Left colon (tissue), 2 donors: ENCODE results near the gene CWH43. TPM values are rescaled to one million over a fixed set of nuclear protein-coding genes. Genes with fewer than 3 reads are reported as not detected.
A peak's percentile ranks its signal among the peaks of the same experiment; 100 is the strongest.
"Not testable (repeated sequence)": the region's sequence is repeated elsewhere in the genome, so short reads cannot be mapped to it uniquely, and the experiment has no call there.

Source experiments
- ATAC-seq: fragments of 200-7000 bp; cut with Tn5 transposase; one replicate; pipeline ENCODE4 v1.9.1; 2020; ENCODE audit warnings: mild to moderate bottlenecking, moderate library complexity
- DNase-seq, 2 donors: peaks; one replicate each; pipeline ENCODE4 v3.0.0-alpha.2; 2020
- intact Hi-C, 2 donors: fragments of 100-400 bp; cut with DNase I in 1 of 2; cut with micrococcal nuclease in 1 of 2; formaldehyde crosslinking; loops; one replicate each; pipeline versions ENCODE4 v1.11.2 to v1.14.0; 2022; cut with DNase I, micrococcal nuclease
- total RNA-seq, 2 donors: library from RNA; stranded (reverse); fragmentation: NEBNext Ultra II Directional; extraction: Animal tissue kit (Norgen Biotek cat#: 25700); gene quantifications; one replicate each; pipeline ENCODE4 v1.2.1, GENCODE V29; 2021
- donor health status: DM: no; HTN: no; CAD: no.
- donor health status: DM: yes; HTN: yes; CAD: no.

The CWH43 gene
- total RNA-seq, 2 donors from 2014 or later = 25.5 to 56.8 TPM

DNA sequence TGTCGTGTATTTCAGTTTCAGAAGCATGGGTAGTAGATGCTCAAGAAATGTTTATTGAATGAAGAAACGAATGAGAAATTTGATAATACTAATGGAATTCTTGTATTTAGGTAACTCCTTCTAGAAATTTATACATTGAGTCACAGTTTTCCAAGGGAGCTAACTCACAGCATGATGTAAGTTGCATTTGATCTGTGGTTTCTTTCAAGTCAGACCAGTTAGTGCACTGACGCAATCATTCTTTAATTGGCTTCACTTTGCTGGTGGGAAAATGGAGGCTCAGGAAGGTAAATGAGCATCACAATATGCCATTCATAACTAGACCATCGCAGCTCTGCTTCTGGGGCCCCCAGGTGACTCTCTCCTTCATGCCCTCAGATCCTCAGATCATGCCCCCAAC lies 17.3 kb upstream of the CWH43 start:
- intact Hi-C loops = no loop called here
- DNase-seq (no peak), ATAC-seq (no peak)

GRCh38 chr4:48970471-48970921 lies 15.6 kb upstream of the CWH43 start:
- intact Hi-C loops = no loop called here
- DNase-seq (no peak), ATAC-seq (no peak)

- no peak for DNase-seq
- ATAC-seq = no peak
- intact Hi-C loops = no loop called here
Observed at GRCh38 chr4:48974979-48975640, 11.0 kb upstream of the CWH43 start.

- ATAC-seq (peak; percentile 45), DNase-seq (no peak)
- intact Hi-C loops = no loop called here
Observed at GRCh38 chr4:48976041-48976440, 10.0 kb upstream of the CWH43 start.

GRCh38 chr4:48979914-48980579 lies 6.0 kb upstream of the CWH43 start:
- no peak for ATAC-seq
- intact Hi-C loops = no loop called here
- DNase-seq = no peak

GRCh38 chr4:48984005-48984404 lies 2.1 kb upstream of the CWH43 start:
- not testable (repeated sequence) for DNase-seq

GRCh38 chr4:48985602-48985975 lies 486 bp upstream of the CWH43 start:
- no peak for DNase-seq
- intact Hi-C loops = no loop called here
- ATAC-seq = peak; percentile 1

More at GRCh38 chr4:48984005-48984404, 2.1 kb upstream of the CWH43 start:
- ATAC-seq, intact Hi-C loops: not testable (repeated sequence)

DNA sequence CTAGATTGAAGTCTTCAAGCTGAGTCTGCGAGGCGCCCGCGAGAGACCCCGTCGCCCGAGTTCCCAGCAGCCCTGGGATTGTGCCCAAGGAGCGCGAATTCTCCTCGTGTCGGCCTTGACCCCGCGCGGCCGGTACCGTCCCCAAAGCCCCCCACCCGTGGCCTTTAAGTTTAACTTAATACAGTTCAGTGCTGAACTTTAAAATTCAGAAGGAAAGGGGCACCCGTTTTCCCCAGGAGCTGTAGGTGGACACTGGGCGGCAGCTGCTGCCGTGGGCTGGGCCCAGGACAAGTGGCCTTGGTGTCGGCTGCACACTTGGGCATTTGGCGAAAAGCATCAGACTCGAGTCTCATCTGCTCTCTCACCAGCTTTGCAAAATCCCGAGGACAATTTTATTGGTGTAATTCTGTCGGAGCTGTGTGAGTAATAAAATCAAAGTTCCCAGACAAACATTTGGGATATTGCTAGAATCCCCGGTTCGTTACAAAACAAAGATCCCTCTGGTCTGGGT lies 634 bp downstream of the CWH43 start:
- ATAC-seq = peak; percentile 40
- peak; percentile 32 to 34 for DNase-seq
- intact Hi-C loops = no loop called here

DNA sequence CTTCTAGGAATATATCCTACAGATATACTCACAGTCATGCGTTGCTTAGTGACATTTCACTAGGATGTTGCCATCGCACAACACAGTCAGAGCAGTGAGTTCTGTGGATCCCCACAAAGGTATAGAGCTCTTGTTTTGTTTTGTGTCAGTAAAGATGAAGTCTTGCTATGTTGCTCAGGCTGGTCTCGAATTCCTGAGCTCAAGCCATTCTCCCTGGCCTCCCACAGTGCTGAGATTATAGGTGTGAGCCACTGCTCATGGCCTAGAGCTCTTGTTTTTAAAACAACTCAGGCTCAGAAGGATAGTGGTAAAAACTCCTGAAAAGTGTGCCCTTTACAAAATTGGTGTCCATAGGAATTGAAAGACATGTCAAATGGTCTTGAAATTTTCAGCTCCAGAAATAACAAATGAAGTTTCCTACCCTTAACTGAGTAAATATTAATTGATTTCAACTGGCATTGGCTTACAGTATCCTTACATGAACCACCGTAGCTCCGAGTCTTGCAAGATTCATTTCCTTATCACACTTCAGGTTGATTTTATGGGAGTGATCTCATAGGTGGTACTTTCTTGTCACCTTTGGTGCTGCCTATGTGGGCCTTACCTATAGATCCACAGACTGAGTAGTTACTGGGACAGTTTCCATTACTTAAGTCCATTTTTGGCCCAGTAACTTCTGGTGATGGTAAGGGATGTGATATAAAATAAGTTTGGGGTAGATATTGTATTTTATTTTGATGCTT lies 3.6 kb downstream of the CWH43 start:
- ATAC-seq = peak; percentile 59
- intact Hi-C loops = no loop called here
- no peak for DNase-seq

GRCh38 chr4:48991357-48991756 lies 5.3 kb downstream of the CWH43 start:
- ATAC-seq = peak; percentile 44
- no peak for DNase-seq
- intact Hi-C loops = no loop called here

GRCh38 chr4:48997962-48998361 lies 11.9 kb downstream of the CWH43 start:
- intact Hi-C loops = no loop called here
- ATAC-seq (no peak), DNase-seq (no peak)

GRCh38 chr4:48998440-48998839 lies 12.4 kb downstream of the CWH43 start:
- intact Hi-C loops = no loop called here
- ATAC-seq = no peak
- no peak for DNase-seq

DNA sequence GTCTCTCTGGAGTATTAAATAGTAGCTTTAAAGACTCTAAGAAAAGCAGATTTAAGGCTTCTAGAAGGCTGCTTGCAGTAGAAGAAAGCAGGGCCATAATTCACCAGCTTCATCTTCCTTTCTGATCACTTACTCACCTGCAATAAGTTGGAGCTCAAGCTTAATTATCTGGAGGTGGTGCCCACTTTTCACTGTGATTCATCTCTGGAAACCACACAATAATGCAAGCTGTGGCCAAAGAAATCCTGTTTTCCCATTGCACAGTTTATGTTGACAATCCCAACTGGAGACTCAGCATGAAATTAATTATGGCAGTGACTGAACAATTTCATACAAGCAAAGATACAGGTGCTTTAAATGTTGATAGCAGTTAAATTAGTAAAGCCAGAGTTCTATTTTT lies 14.7 kb downstream of the CWH43 start:
- DNase-seq (no peak), ATAC-seq (no peak)
- intact Hi-C loops = no loop called here

- ATAC-seq (no peak), DNase-seq (no peak)
- intact Hi-C loops = no loop called here
Observed at GRCh38 chr4:49002931-49003330, 16.9 kb downstream of the CWH43 start.

GRCh38 chr4:49018718-49019295 lies 32.7 kb downstream of the CWH43 start:
- ATAC-seq (no peak), DNase-seq (no peak)
- intact Hi-C loops = no loop called here

GRCh38 chr4:49032440-49033161 lies 46.5 kb downstream of the CWH43 start:
- ATAC-seq (no peak), DNase-seq (no peak)
- intact Hi-C loops = no loop called here

DNA sequence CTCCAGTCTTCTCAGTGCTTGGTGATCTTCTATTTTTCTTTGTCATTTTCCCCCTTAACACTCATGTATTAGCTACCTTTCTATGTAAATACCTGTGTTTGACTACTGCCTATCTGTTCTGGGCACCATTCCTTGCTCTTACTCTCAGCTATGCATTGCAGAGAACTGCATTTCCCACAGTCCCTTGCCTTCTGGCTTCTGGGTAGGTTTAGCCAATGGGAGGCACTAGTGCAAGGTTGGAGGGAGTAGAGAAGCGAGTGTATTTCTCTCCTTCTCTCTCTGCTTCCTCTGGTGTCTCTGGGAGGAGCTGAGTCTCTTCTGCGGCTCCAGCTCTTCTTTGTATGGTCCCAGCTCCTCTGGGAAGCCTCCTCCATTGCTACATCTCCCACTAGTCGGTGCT lies 50.5 kb downstream of the CWH43 start:
- ATAC-seq (no peak), DNase-seq (no peak)
- intact Hi-C loops = no loop called here

GRCh38 chr4:49044270-49044669 lies 58.2 kb downstream of the CWH43 start:
- intact Hi-C loops = no loop called here
- DNase-seq (no peak), ATAC-seq (no peak)

- ATAC-seq = no peak
- intact Hi-C loops = no loop called here
- DNase-seq = no peak
Observed at GRCh38 chr4:49058306-49058705, 72.2 kb downstream of the CWH43 start.
